Measurements from ENCODE around the gene SASH1. TPM values are rescaled to one million over a fixed set of nuclear protein-coding genes. Genes with fewer than 3 reads are reported as not detected.

Gene SASH1
- total and polyA plus RNA-seq, 2 experiments from 2014 or later = 7.5 to 7.8 TPM

- no peak for TF ChIP-seq CTCF (IDR thresholded peaks at IDR 0.05; ENCODE audit: poor library complexity)
- no peak for TF ChIP-seq EZH2phosphoT487 (IDR thresholded peaks at IDR 0.05; ENCODE audit: low read depth, severe bottlenecking, unreplicated experiment)
- TF ChIP-seq EZH2 (IDR thresholded peaks at IDR 0.05; ENCODE audit: borderline replicate concordance) = no peak
- no peaks in the 10 kb centered on the region for H3K4me1 ChIP-seq (ENCODE audit: insufficient read depth)
- H3K9me3 ChIP-seq (ENCODE audit: low read depth) = no peaks in the 10 kb centered on the region
- H3K27me3 ChIP-seq = no peaks in the 10 kb centered on the region
- H3K4me3 ChIP-seq = no peak overlapping the region
- no peaks in the 10 kb centered on the region for H3K79me2 ChIP-seq
- H2AFZ ChIP-seq = no peak overlapping the region
- no peak overlapping the region for H3K4me2 ChIP-seq
- no peaks in the 10 kb centered on the region for H3K36me3 ChIP-seq (replicated peaks; ENCODE audit: insufficient read depth, low read depth)
- no peaks in the 10 kb centered on the region for H3K9me2 ChIP-seq (replicated peaks; ENCODE audit: insufficient read depth)
- WGBS (ENCODE audit: low lambda C conversion rate, missing lambda C conversion rate) = 90% methylated on average over 9 of the region's 9 CpGs
- no peaks in the 10 kb centered on the region for H4K20me1 ChIP-seq (ENCODE audit: insufficient read depth, poor library complexity, severe bottlenecking)
- no peak overlapping the region for H3K27ac ChIP-seq
- no peak for DNase-seq (ENCODE audit: low spot score)
Measured at GRCh38 chr6:148572676-148573335, 230.2 kb downstream of the SASH1 start.

- TF ChIP-seq CTCF (IDR thresholded peaks at IDR 0.05; ENCODE audit: poor library complexity) (no peak), EZH2 (IDR thresholded peaks at IDR 0.05; ENCODE audit: borderline replicate concordance) (no peak), EZH2phosphoT487 (IDR thresholded peaks at IDR 0.05; ENCODE audit: low read depth, severe bottlenecking, unreplicated experiment) (no peak)
- Histone ChIP-seq H3K36me3 (replicated peaks; ENCODE audit: insufficient read depth, low read depth) (no peaks in the 10 kb centered on the region), H3K79me2 (no peaks in the 10 kb centered on the region), H3K4me2 (no peak overlapping the region), H4K20me1 (ENCODE audit: insufficient read depth, poor library complexity, severe bottlenecking) (no peaks in the 10 kb centered on the region), H3K9me2 (replicated peaks; ENCODE audit: insufficient read depth) (no peaks in the 10 kb centered on the region), H3K4me3 (no peak overlapping the region), H3K9me3 (ENCODE audit: low read depth) (no peaks in the 10 kb centered on the region), H3K4me1 (ENCODE audit: insufficient read depth) (no peaks in the 10 kb centered on the region), H2AFZ (no peak overlapping the region), H3K27ac (no peak overlapping the region), H3K27me3 (no peaks in the 10 kb centered on the region)
- no peak for DNase-seq (ENCODE audit: low spot score)
- WGBS (ENCODE audit: low lambda C conversion rate, missing lambda C conversion rate) = 70% methylated on average over 5 of the region's 5 CpGs
Measured at GRCh38 chr6:148573922-148574321, 231.3 kb downstream of the SASH1 start.

GRCh38 chr6:148577687-148578488 lies 235.2 kb downstream of the SASH1 start:
- Histone ChIP-seq H3K9me2 (replicated peaks; ENCODE audit: insufficient read depth) (no peaks in the 10 kb centered on the region), H3K27me3 (no peaks in the 10 kb centered on the region), H3K9me3 (ENCODE audit: low read depth) (no peaks in the 10 kb centered on the region), H2AFZ (no peak overlapping the region), H3K4me2 (no peak overlapping the region), H3K79me2 (no peaks in the 10 kb centered on the region), H3K27ac (no peak overlapping the region), H4K20me1 (ENCODE audit: insufficient read depth, poor library complexity, severe bottlenecking) (no peaks in the 10 kb centered on the region), H3K4me3 (no peak overlapping the region), H3K36me3 (replicated peaks; ENCODE audit: insufficient read depth, low read depth) (no peaks in the 10 kb centered on the region), H3K4me1 (ENCODE audit: insufficient read depth) (no peaks in the 10 kb centered on the region)
- peak; percentile 97 for TF ChIP-seq CTCF (IDR thresholded peaks at IDR 0.05; ENCODE audit: poor library complexity)
- no peak for TF ChIP-seq EZH2phosphoT487 (IDR thresholded peaks at IDR 0.05; ENCODE audit: low read depth, severe bottlenecking, unreplicated experiment)
- DNase-seq (ENCODE audit: low spot score) = peak; percentile 90
- 8% methylated on average over 7 of the region's 7 CpGs for WGBS (ENCODE audit: low lambda C conversion rate, missing lambda C conversion rate)
